ENCODE data around the gene CDADC1.

Gene CDADC1

GRCh38 chr13:49307365-49307764 is 59.6 kb downstream of the CDADC1 start:
- DNase-seq (ENCODE audit: low read depth in 1 of 2, low spot score in 1 of 2), result no peak
- no peak overlapping the region for H3K27ac ChIP-seq (replicated peaks)
- TF ChIP-seq CTCF (IDR thresholded peaks at IDR 0.05; ENCODE audit: insufficient read depth, low read length), result no peak
- no peak for TF ChIP-seq POLR2AphosphoS5 (IDR thresholded peaks at IDR 0.05; ENCODE audit: low read depth)
- TF ChIP-seq SPI1 (IDR thresholded peaks at IDR 0.05; ENCODE audit: borderline replicate concordance, low read depth), result no peak
- TF ChIP-seq, protein P1, sequence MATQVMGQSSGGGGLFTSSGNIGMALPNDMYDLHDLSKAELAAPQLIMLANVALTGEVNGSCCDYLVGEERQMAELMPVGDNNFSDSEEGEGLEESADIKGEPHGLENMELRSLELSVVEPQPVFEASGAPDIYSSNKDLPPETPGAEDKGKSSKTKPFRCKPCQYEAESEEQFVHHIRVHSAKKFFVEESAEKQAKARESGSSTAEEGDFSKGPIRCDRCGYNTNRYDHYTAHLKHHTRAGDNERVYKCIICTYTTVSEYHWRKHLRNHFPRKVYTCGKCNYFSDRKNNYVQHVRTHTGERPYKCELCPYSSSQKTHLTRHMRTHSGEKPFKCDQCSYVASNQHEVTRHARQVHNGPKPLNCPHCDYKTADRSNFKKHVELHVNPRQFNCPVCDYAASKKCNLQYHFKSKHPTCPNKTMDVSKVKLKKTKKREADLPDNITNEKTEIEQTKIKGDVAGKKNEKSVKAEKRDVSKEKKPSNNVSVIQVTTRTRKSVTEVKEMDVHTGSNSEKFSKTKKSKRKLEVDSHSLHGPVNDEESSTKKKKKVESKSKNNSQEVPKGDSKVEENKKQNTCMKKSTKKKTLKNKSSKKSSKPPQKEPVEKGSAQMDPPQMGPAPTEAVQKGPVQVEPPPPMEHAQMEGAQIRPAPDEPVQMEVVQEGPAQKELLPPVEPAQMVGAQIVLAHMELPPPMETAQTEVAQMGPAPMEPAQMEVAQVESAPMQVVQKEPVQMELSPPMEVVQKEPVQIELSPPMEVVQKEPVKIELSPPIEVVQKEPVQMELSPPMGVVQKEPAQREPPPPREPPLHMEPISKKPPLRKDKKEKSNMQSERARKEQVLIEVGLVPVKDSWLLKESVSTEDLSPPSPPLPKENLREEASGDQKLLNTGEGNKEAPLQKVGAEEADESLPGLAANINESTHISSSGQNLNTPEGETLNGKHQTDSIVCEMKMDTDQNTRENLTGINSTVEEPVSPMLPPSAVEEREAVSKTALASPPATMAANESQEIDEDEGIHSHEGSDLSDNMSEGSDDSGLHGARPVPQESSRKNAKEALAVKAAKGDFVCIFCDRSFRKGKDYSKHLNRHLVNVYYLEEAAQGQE (IDR thresholded peaks at IDR 0.05; ENCODE audit: insufficient replicate concordance, low read depth), result no peak
- no peak for TF ChIP-seq GABPA (IDR thresholded peaks at IDR 0.05; ENCODE audit: low read depth)

DNA sequence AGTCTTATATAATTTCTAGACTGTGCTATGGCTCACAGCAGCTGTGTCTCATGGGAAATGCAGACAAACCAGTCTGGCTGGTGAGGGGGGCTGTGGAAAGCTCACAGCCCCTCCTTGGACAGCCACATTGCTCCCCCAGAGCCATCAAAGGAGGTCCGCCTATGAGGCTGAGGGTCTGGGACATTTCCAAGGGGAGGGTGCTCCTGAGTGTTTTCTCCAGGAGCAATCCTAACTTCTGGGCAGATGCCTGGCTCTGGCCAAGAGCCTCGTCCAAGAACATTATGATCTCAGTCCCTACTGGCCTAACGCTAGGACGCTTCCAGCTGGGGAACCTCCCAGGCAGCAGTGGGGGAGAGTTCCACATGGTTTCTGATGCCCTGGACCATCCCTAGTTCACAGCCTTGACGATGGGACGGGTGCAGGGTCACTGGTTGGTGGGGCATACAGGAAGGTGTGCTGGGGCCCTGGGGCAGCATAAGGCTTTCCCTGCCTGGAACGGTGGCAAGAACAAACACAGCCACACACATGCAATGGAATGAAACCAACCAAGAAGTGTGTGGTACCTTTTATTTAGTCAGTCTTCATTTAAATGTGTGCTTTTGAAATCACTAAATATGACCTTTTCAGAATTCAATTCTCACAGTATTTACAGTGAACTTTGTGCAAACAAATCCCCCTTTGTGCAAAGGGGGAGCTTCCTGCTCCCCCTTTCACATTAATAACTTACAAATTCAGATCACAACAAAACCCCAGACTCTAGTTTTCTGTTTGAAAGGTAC is 60.6 kb downstream of the CDADC1 start:
- no peaks in the 10 kb centered on the region for H3K27me3 ChIP-seq (ENCODE audit: insufficient read depth, poor library complexity, severe bottlenecking)
- DNase-seq (ENCODE audit: low read depth in 1 of 2, low spot score in 1 of 2), result no peak
- H3K27ac ChIP-seq (replicated peaks), result no peak overlapping the region
- no peak overlapping the region for H3K4me3 ChIP-seq (replicated peaks; ENCODE audit: insufficient read depth, low read length)
- TF ChIP-seq POLR2AphosphoS5 (IDR thresholded peaks at IDR 0.05; ENCODE audit: low read depth) (no peak), SPI1 (IDR thresholded peaks at IDR 0.05; ENCODE audit: borderline replicate concordance, low read depth) (no peak), CTCF (IDR thresholded peaks at IDR 0.05; ENCODE audit: insufficient read depth, low read length) (no peak), GABPA (IDR thresholded peaks at IDR 0.05; ENCODE audit: low read depth) (no peak)
- TF ChIP-seq, protein P1 (IDR thresholded peaks at IDR 0.05; ENCODE audit: insufficient replicate concordance, low read depth), result no peak

More at GRCh38 chr13:49307365-49307764, 59.6 kb downstream of the CDADC1 start:
- H3K27me3 ChIP-seq (ENCODE audit: insufficient read depth, poor library complexity, severe bottlenecking), result no peaks in the 10 kb centered on the region
- H3K4me3 ChIP-seq (replicated peaks; ENCODE audit: insufficient read depth, low read length), result no peak overlapping the region

GRCh38 chr13:49308921-49309408 is 61.2 kb downstream of the CDADC1 start:
- DNase-seq (ENCODE audit: low read depth in 1 of 2, low spot score in 1 of 2), result no peak
- H3K4me3 ChIP-seq (replicated peaks; ENCODE audit: insufficient read depth, low read length), result no peak overlapping the region
- H3K27ac ChIP-seq (replicated peaks), result no peak overlapping the region
- H3K27me3 ChIP-seq (ENCODE audit: insufficient read depth, poor library complexity, severe bottlenecking), result no peaks in the 10 kb centered on the region
- TF ChIP-seq GABPA (IDR thresholded peaks at IDR 0.05; ENCODE audit: low read depth) (no peak), SPI1 (IDR thresholded peaks at IDR 0.05; ENCODE audit: borderline replicate concordance, low read depth) (no peak), POLR2AphosphoS5 (IDR thresholded peaks at IDR 0.05; ENCODE audit: low read depth) (no peak), CTCF (IDR thresholded peaks at IDR 0.05; ENCODE audit: insufficient read depth, low read length) (no peak)
- TF ChIP-seq, protein P1 (IDR thresholded peaks at IDR 0.05; ENCODE audit: insufficient replicate concordance, low read depth), result no peak
